Activated naive CD4-positive, alpha-beta T cell (primary cell): ENCODE results near the gene CPVL.

ENCODE experiments used
- DNase-seq, 4 experiments: peaks; one replicate each; lab custom pipeline; 2025; lab: John Stamatoyannopoulos, UW

The CPVL gene

GRCh38 chr7:29154076-29154475, 7.7 kb upstream of the CPVL start:
- DNase-seq = no peak

GRCh38 chr7:29150856-29151255, 4.5 kb upstream of the CPVL start:
- no peak for DNase-seq

GRCh38 chr7:29149036-29149435, 2.7 kb upstream of the CPVL start:
- DNase-seq = no peak

GRCh38 chr7:29147821-29148220, 1.5 kb upstream of the CPVL start:
- no peak for DNase-seq

GRCh38 chr7:29146888-29147609, 712 bp upstream of the CPVL start:
- DNase-seq = no peak

GRCh38 chr7:29145553-29146056, 732 bp downstream of the CPVL start:
- DNase-seq = no peak

- no peak for DNase-seq
Observed at GRCh38 chr7:29143751-29144150, 2.6 kb downstream of the CPVL start.

- DNase-seq = no peak
Observed at GRCh38 chr7:29142021-29142727, 4.2 kb downstream of the CPVL start.

- DNase-seq = no peak
Observed at GRCh38 chr7:29140873-29141468, 5.4 kb downstream of the CPVL start.

- no peak for DNase-seq
Observed at GRCh38 chr7:29139796-29140195, 6.5 kb downstream of the CPVL start.

- DNase-seq = no peak
Observed at GRCh38 chr7:29139191-29139590, 7.1 kb downstream of the CPVL start.

- DNase-seq = no peak
Observed at GRCh38 chr7:29138588-29138987, 7.7 kb downstream of the CPVL start.

GRCh38 chr7:29135846-29136245, 10.5 kb downstream of the CPVL start:
- DNase-seq = no peak

GRCh38 chr7:29132980-29133379, 13.4 kb downstream of the CPVL start:
- no peak for DNase-seq

- no peak for DNase-seq
Observed at GRCh38 chr7:29131678-29132077, 14.7 kb downstream of the CPVL start.

GRCh38 chr7:29130096-29130495, 16.2 kb downstream of the CPVL start:
- DNase-seq = no peak

- no peak for DNase-seq
Observed at GRCh38 chr7:29127527-29127926, 18.8 kb downstream of the CPVL start.

- DNase-seq = no peak
Observed at GRCh38 chr7:29126804-29127203, 19.5 kb downstream of the CPVL start.

GRCh38 chr7:29123626-29124190, 22.6 kb downstream of the CPVL start:
- no peak for DNase-seq

GRCh38 chr7:29122759-29123158, 23.6 kb downstream of the CPVL start:
- DNase-seq = no peak

GRCh38 chr7:29122081-29122480, 24.3 kb downstream of the CPVL start:
- DNase-seq = no peak

- no peak for DNase-seq
Observed at GRCh38 chr7:29120955-29121354, 25.4 kb downstream of the CPVL start.

- no peak for DNase-seq
Observed at GRCh38 chr7:29119538-29119937, 26.8 kb downstream of the CPVL start.
